GM12878 (cell line): ENCODE data around the gene CCDC159.
"Not testable (repeated sequence)": the region's sequence is repeated elsewhere in the genome, so short reads cannot be mapped to it uniquely, and the experiment has no call there.

ENCODE experiments used
- CEBPB ChIP-seq, 2 experiments: fragments of 150-350 bp in 1 of 2; IDR thresholded peaks; 2 replicates each; pipeline ENCODE4 v1.6.1; 2012 to 2014; ENCODE audit warnings: low read depth in 2 of 2, low read length in 2 of 2, borderline replicate concordance in 1 of 2, inconsistent platforms in 1 of 2
- CTCF ChIP-seq, 3 experiments: IDR thresholded peaks in 2 of 3; conservative IDR thresholded peaks in 1 of 3; 2 replicates each; pipeline ENCODE4 v1.5.1; 2011; ENCODE audit warnings: low read depth in 3 of 3, low read length in 3 of 3, mild to moderate bottlenecking in 3 of 3, control low read depth in 2 of 3, moderate library complexity in 2 of 3, inconsistent platforms in 1 of 3, mixed read lengths in 1 of 3; ENCODE audit not compliant: control insufficient read depth in 2 of 3, insufficient read depth in 1 of 3; ENCODE audit errors: extremely low read depth in 1 of 3
- DPF2 ChIP-seq: fragments of 450-650 bp; IDR thresholded peaks from 2 replicates; pipeline ENCODE4 v1.6.1; 2017; ENCODE audit warnings: mild to moderate bottlenecking
- EZH2 ChIP-seq: IDR thresholded peaks from 2 replicates; pipeline ENCODE4 v1.6.1; 2012; ENCODE audit warnings: low read depth, mild to moderate bottlenecking, control low read depth, inconsistent platforms, low read length, borderline replicate concordance; ENCODE audit not compliant: control insufficient read depth
- HDGF ChIP-seq: fragments of 450-650 bp; IDR thresholded peaks from 2 replicates; pipeline ENCODE4 v1.6.1; 2016; ENCODE audit warnings: antibody characterized with exemption
- IRF5 ChIP-seq: fragments of 450-650 bp; IDR thresholded peaks from 2 replicates; pipeline ENCODE4 v1.6.1; 2017; ENCODE audit warnings: borderline replicate concordance
- POLR2A ChIP-seq: IDR thresholded peaks from 2 replicates; pipeline ENCODE4 v1.6.1; 2011; ENCODE audit warnings: low read depth, mild to moderate bottlenecking, low read length
- POLR2AphosphoS5 ChIP-seq: IDR thresholded peaks from 2 replicates; pipeline ENCODE4 v1.6.1; 2011; ENCODE audit warnings: mild to moderate bottlenecking, low read length, inconsistent platforms
- RFX5 ChIP-seq: IDR thresholded peaks from 2 replicates; pipeline ENCODE4 v1.6.1; 2011; ENCODE audit warnings: low read depth, low read length, improper control_type of control experiment
- SRF ChIP-seq, 2 experiments: IDR thresholded peaks; 2 replicates each; pipeline ENCODE4 v1.6.1; 2011; ENCODE audit warnings: low read depth in 2 of 2, low read length in 2 of 2, mild to moderate bottlenecking in 1 of 2, moderate library complexity in 1 of 2
- STAT3 ChIP-seq: IDR thresholded peaks from 2 replicates; pipeline ENCODE4 v1.6.1; 2011; ENCODE audit warnings: low read depth, low read length, improper control_type of control experiment
- TCF3 ChIP-seq: IDR thresholded peaks from 2 replicates; pipeline ENCODE4 v1.6.1; 2012; ENCODE audit warnings: low read depth, mild to moderate bottlenecking, low read length, borderline replicate concordance; ENCODE audit not compliant: insufficient read depth
- ZBTB33 ChIP-seq: fragments of 450-650 bp; IDR thresholded peaks from 2 replicates; pipeline ENCODE4 v1.6.1; 2017; ENCODE audit warnings: mild to moderate bottlenecking
- ZNF384 ChIP-seq: IDR thresholded peaks from 2 replicates; pipeline ENCODE4 v1.6.1; 2012; ENCODE audit warnings: low read depth, mild to moderate bottlenecking, low read length, improper control_type of control experiment, borderline replicate concordance

- not testable (repeated sequence) for TF ChIP-seq CTCF (IDR thresholded peaks at IDR 0.05 in 2 of 3, conservative IDR thresholded peaks at IDR 0.05 in 1 of 3; ENCODE audit: control insufficient read depth in 2 of 3, extremely low read depth in 1 of 3, insufficient read depth in 1 of 3, low read depth in 3 of 3, low read length in 3 of 3); TCF3; EZH2; DPF2; CEBPB (IDR thresholded peaks at IDR 0.05; ENCODE audit: borderline replicate concordance in 1 of 2, low read depth in 2 of 2, low read length in 2 of 2); SRF (IDR thresholded peaks at IDR 0.05; ENCODE audit: low read depth in 2 of 2, low read length in 2 of 2); RFX5; STAT3; ZBTB33; POLR2A; IRF5; HDGF; POLR2AphosphoS5; ZNF384
These were observed 25.9 kb upstream of the CCDC159 start for GRCh38 chr19:11320278-11320995.
